K562 (cell line): ENCODE results near the gene LMCD1. TPM values are rescaled to one million over a fixed set of nuclear protein-coding genes. Genes with fewer than 3 reads are reported as not detected.

Experiments
- ARID3A ChIP-seq: IDR thresholded peaks from 2 replicates; pipeline ENCODE4 v1.6.1; 2012; ENCODE audit warnings: low read depth, low read length, improper control_type of control experiment, borderline replicate concordance
- BHLHE40 ChIP-seq: IDR thresholded peaks from 2 replicates; pipeline ENCODE4 v1.6.1; 2011; ENCODE audit warnings: low read length, improper control_type of control experiment
- BRD9 ChIP-seq: fragments of 450-650 bp; IDR thresholded peaks from 2 replicates; pipeline ENCODE4 v1.6.1; 2018; ENCODE audit warnings: low read depth; ENCODE audit not compliant: partially characterized antibody
- ELK3 ChIP-seq: fragments of 450-650 bp; formaldehyde crosslinking; IDR thresholded peaks from 2 replicates; pipeline ENCODE4 v1.4.0; 2020; ENCODE audit warnings: mild to moderate bottlenecking
- HDAC2 ChIP-seq: fragments of 450-650 bp; IDR thresholded peaks from 2 replicates; pipeline ENCODE4 v1.6.1; 2016; ENCODE audit warnings: mild to moderate bottlenecking
- MED1 ChIP-seq: sonication (generic); formaldehyde crosslinking; IDR thresholded peaks from 2 replicates; pipeline ENCODE4 v1.8.1; 2023; ENCODE audit warnings: missing genetic modification reagents, borderline replicate concordance
- ZBTB34 ChIP-seq: fragments of 250-450 bp; sonication (Bioruptor Pico); IDR thresholded peaks from 2 replicates; pipeline ENCODE4 v1.8.0; 2021; ENCODE audit warnings: mild to moderate bottlenecking, moderate library complexity
- ZKSCAN1 ChIP-seq: fragments of 150-350 bp; IDR thresholded peaks from 2 replicates; pipeline ENCODE4 v1.6.1; 2016; ENCODE audit warnings: low read depth, low read length
- polyA plus RNA-seq, 8 experiments: library from polyadenylated mRNA; depleted of rRNA in 4 of 8; stranded (reverse) in 5 of 8; unstranded in 3 of 8; fragments of >200 nt; fragmentation: Nextera tagmentation in 2 of 8; fragmentation: Illumina TruSeq in 1 of 8; extraction: Ambion mirVana in 2 of 8; extraction: Trizol in 1 of 8; gene quantifications; 2 replicates each; pipeline versions ENCODE4 v1.2.1 to v1.2.3, GENCODE V29; 2011 to 2014; ENCODE audit warnings: inconsistent platforms in 1 of 8, missing spikeins in 1 of 8
- total RNA-seq, 7 experiments: library from RNA; depleted of rRNA in 6 of 7; stranded (reverse); fragments of >200 nt in 6 of 7; fragmentation: Illumina TruSeq in 2 of 7; extraction: Trizol in 2 of 7; gene quantifications; 2 replicates each; pipeline versions ENCODE4 v1.2.1 to v1.2.3, GENCODE V29; 2011 to 2021; ENCODE audit warnings: low replicate concordance in 1 of 7
- TF ChIP-seq, protein P1 (sequence below): sonication (generic); formaldehyde crosslinking; IDR thresholded peaks from 2 replicates; pipeline ENCODE4 v1.8.0; 2022; ENCODE audit warnings: missing genetic modification reagents, mild to moderate bottlenecking, moderate library complexity, borderline replicate concordance

LMCD1 gene
- total and polyA plus RNA-seq, 9 of the 15 experiments (the other 6 are each of a cell fraction or from before 2014, with no cell fraction given): 0.60 TPM; not detected in 8

DNA sequence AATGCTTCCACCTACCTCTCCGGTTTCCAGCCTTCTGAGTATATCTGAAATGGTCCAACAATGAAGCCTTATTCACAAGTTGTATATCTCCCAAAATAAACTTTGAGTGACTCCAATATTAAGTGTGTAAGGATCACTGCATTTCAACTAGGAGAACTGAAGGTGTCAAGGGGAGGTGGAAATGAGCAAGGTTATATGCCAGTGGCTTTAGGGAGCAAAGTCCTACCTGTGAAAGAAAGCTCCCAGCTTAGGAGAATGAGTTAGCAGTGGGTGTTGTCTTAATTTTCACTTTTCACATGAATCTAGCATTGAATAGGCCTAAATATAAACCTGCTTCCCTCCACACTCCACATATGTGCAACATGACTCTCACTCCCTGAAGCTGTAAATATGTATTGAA lies 29.0 kb downstream of the LMCD1 start (continued):
- TF ChIP-seq, protein P1, sequence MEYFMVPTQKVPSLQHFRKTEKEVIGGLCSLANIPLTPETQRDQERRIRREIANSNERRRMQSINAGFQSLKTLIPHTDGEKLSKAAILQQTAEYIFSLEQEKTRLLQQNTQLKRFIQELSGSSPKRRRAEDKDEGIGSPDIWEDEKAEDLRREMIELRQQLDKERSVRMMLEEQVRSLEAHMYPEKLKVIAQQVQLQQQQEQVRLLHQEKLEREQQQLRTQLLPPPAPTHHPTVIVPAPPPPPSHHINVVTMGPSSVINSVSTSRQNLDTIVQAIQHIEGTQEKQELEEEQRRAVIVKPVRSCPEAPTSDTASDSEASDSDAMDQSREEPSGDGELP: no peak
- TF ChIP-seq ZKSCAN1: no peak
- no peak for TF ChIP-seq ELK3 (CRISPR knock-in tag)
- no peak for TF ChIP-seq BRD9
- no peak for TF ChIP-seq ZBTB34 (CRISPR knock-in tag)
- TF ChIP-seq BHLHE40: no peak
- no peak for TF ChIP-seq MED1 (CRISPR knock-in tag)
- no peak for TF ChIP-seq ARID3A
- no peak for TF ChIP-seq HDAC2
